GM12878 (cell line): ENCODE data around the gene RAB34. TPM values are rescaled to one million over a fixed set of nuclear protein-coding genes. Genes with fewer than 3 reads are reported as not detected.

Experiments
- BRCA1 ChIP-seq: IDR thresholded peaks from 2 replicates; pipeline ENCODE4 v1.6.1; 2011; ENCODE audit warnings: low read depth, low read length, improper control_type of control experiment
- EED ChIP-seq: sonication (generic); IDR thresholded peaks from 2 replicates; pipeline ENCODE4 v1.6.1; 2016; ENCODE audit warnings: antibody characterized with exemption, low read depth
- EGR1 ChIP-seq, 2 experiments: IDR thresholded peaks; 1 replicate in 1 of 2; 2 replicates in 1 of 2; pipeline ENCODE4 v1.6.1; 2011 to 2012; ENCODE audit warnings: low read depth in 2 of 2, low read length in 2 of 2, borderline replicate concordance in 1 of 2, mild to moderate bottlenecking in 1 of 2, moderate library complexity in 1 of 2
- HDAC6 ChIP-seq: fragments of 200-600 bp; sonication (generic); IDR thresholded peaks from one replicate; pipeline ENCODE4 v1.8.0; 2017; ENCODE audit warnings: antibody characterized with exemption; ENCODE audit not compliant: unreplicated experiment
- IKZF1 ChIP-seq: fragments of 450-650 bp; conservative IDR thresholded peaks from 2 replicates; pipeline ENCODE4 v1.6.1; 2017; ENCODE audit warnings: antibody characterized with exemption, mild to moderate bottlenecking
- IKZF2 ChIP-seq, 2 experiments: fragments of 450-650 bp; IDR thresholded peaks; 2 replicates each; pipeline ENCODE4 v1.6.1; 2017; ENCODE audit warnings: mild to moderate bottlenecking in 2 of 2, moderate library complexity in 2 of 2
- IRF4 ChIP-seq: IDR thresholded peaks from 2 replicates; pipeline ENCODE4 v1.6.1; 2011; ENCODE audit warnings: low read depth, low read length
- KLF5 ChIP-seq: fragments of 450-650 bp; IDR thresholded peaks from 2 replicates; pipeline ENCODE4 v1.6.1; 2014; ENCODE audit warnings: mild to moderate bottlenecking; ENCODE audit not compliant: partially characterized antibody
- LARP7 ChIP-seq: fragments of 450-650 bp; IDR thresholded peaks from 2 replicates; pipeline ENCODE4 v1.6.1; 2017; ENCODE audit warnings: mild to moderate bottlenecking
- MEF2A ChIP-seq: IDR thresholded peaks from 2 replicates; pipeline ENCODE4 v1.6.1; 2011; ENCODE audit warnings: low read depth, mild to moderate bottlenecking, low read length, moderate library complexity; ENCODE audit not compliant: insufficient read depth
- MXI1 ChIP-seq: fragments of 150-350 bp; IDR thresholded peaks from 2 replicates; pipeline ENCODE4 v1.6.1; 2011; ENCODE audit warnings: low read depth, mild to moderate bottlenecking, inconsistent platforms, low read length, improper control_type of control experiment
- NFXL1 ChIP-seq: fragments of 450-650 bp; IDR thresholded peaks from 2 replicates; pipeline ENCODE4 v1.6.1; 2017; ENCODE audit warnings: antibody characterized with exemption, mild to moderate bottlenecking, borderline replicate concordance
- NR2C1 ChIP-seq: fragments of 450-650 bp; IDR thresholded peaks from 2 replicates; pipeline ENCODE4 v1.6.1; 2017; ENCODE audit warnings: antibody characterized with exemption, mild to moderate bottlenecking, moderate library complexity
- PML ChIP-seq: IDR thresholded peaks from 2 replicates; pipeline ENCODE4 v1.6.1; 2012; ENCODE audit warnings: low read length, inconsistent platforms
- POLR2A ChIP-seq: IDR thresholded peaks from 2 replicates; pipeline ENCODE4 v1.6.1; 2011; ENCODE audit warnings: low read depth, mild to moderate bottlenecking, low read length
- POLR2AphosphoS5 ChIP-seq: IDR thresholded peaks from 2 replicates; pipeline ENCODE4 v1.6.1; 2011; ENCODE audit warnings: mild to moderate bottlenecking, low read length, inconsistent platforms
- RUNX3 ChIP-seq: IDR thresholded peaks from 2 replicates; pipeline ENCODE4 v1.6.1; 2012; ENCODE audit warnings: low read length, inconsistent platforms
- SREBF1 ChIP-seq: IDR thresholded peaks from 2 replicates; pipeline ENCODE4 v1.6.1; 2012; ENCODE audit warnings: mild to moderate bottlenecking, low read length
- STAT3 ChIP-seq: IDR thresholded peaks from 2 replicates; pipeline ENCODE4 v1.6.1; 2011; ENCODE audit warnings: low read depth, low read length, improper control_type of control experiment
- SUPT20H ChIP-seq: IDR thresholded peaks from 2 replicates; pipeline ENCODE4 v1.6.1; 2011; ENCODE audit warnings: low read depth, mild to moderate bottlenecking, low read length, moderate library complexity, borderline replicate concordance; ENCODE audit not compliant: control insufficient read depth
- ZNF24 ChIP-seq: fragments of 450-650 bp; IDR thresholded peaks from 2 replicates; pipeline ENCODE4 v1.6.1; 2017; ENCODE audit warnings: antibody characterized with exemption, mild to moderate bottlenecking
- polyA plus RNA-seq, 11 experiments: library from polyadenylated mRNA; depleted of rRNA in 4 of 11; unstranded in 6 of 11; stranded (reverse) in 5 of 11; fragments of >200 nt; fragmentation: Nextera tagmentation in 4 of 11; fragmentation: Illumina TruSeq in 1 of 11; extraction: Ambion mirVana in 4 of 11; extraction: Trizol in 1 of 11; gene quantifications; 1 replicate in 1 of 11; 2 replicates in 10 of 11; pipeline versions ENCODE4 v1.2.1 to v1.2.3, GENCODE V29; 2011 to 2016; ENCODE audit warnings: inconsistent platforms in 2 of 11, missing spikeins in 2 of 11, low read depth in 1 of 11
- total RNA-seq, 4 experiments: library from RNA; depleted of rRNA in 3 of 4; stranded (reverse); fragments of >200 nt in 3 of 4; fragmentation: Illumina TruSeq in 1 of 4; extraction: Trizol in 1 of 4; gene quantifications; 2 replicates each; pipeline versions ENCODE4 v1.2.1 to v1.2.3, GENCODE V29; 2013 to 2021
- TF ChIP-seq, protein P1 (sequence below): fragments of 450-650 bp; IDR thresholded peaks from 2 replicates; pipeline ENCODE4 v1.6.1; 2016; ENCODE audit warnings: mild to moderate bottlenecking, moderate library complexity, borderline replicate concordance
- TF ChIP-seq, protein P2 (sequence below): IDR thresholded peaks from 2 replicates; pipeline ENCODE4 v1.6.1; 2011; ENCODE audit warnings: mild to moderate bottlenecking, low read depth, low read length, moderate library complexity; ENCODE audit not compliant: insufficient replicate concordance
- TF ChIP-seq, protein P3 (sequence below): fragments of 450-650 bp; IDR thresholded peaks from 2 replicates; pipeline ENCODE4 v1.6.1; 2018; ENCODE audit warnings: borderline replicate concordance, mild to moderate bottlenecking; ENCODE audit not compliant: partially characterized antibody

RAB34 gene
- total and polyA plus RNA-seq, 10 of the 15 experiments (the other 5 are each of a cell fraction or from before 2014, with no cell fraction given): 0.37 to 46.4 (median 32.8) TPM

DNA sequence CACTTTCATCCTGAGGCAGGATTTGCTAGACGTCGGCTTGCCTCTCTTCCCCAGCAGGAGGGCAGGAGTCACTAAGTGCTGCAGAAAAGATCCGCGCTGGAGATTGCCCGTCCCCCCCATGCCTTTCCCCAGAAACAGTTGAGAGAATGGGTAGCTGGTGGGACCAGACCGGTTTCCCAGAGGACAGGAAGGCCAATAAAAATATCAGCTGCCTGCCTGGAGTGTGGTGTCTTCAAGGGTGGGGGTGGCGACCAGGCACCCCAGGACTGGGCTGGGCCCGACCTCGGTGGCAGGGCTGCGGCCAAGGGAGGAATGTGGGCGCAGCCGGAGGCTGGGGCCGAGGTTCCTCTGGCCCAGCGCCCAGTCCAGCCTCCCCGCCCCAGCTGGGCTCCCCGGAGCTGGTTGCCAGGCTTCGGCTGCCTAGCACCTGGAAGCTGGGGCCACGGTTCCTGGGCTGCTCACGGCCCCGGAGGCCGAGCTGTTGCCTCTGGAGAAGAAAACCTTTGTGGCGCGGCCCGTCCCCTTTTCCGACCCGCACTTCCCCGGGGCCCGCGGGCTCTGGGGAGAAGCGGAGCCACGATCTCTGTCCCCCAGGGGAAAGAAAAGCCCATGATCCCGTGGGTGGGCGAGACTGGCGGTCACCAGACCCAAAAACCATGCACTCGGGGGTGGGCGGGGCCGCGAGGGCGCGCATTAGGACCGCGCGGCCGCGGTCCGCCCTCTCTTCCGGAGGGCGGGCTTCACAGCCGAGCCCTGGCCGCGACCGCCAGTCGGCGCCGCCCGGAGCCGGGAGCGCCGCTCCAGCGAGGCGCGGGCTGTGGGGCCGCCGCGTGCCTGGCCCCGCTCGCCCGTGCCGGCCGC lies 25.8 kb upstream of the RAB34 start, which contains the start of gene TRAF4 (continued):
- TF ChIP-seq, protein P1, sequence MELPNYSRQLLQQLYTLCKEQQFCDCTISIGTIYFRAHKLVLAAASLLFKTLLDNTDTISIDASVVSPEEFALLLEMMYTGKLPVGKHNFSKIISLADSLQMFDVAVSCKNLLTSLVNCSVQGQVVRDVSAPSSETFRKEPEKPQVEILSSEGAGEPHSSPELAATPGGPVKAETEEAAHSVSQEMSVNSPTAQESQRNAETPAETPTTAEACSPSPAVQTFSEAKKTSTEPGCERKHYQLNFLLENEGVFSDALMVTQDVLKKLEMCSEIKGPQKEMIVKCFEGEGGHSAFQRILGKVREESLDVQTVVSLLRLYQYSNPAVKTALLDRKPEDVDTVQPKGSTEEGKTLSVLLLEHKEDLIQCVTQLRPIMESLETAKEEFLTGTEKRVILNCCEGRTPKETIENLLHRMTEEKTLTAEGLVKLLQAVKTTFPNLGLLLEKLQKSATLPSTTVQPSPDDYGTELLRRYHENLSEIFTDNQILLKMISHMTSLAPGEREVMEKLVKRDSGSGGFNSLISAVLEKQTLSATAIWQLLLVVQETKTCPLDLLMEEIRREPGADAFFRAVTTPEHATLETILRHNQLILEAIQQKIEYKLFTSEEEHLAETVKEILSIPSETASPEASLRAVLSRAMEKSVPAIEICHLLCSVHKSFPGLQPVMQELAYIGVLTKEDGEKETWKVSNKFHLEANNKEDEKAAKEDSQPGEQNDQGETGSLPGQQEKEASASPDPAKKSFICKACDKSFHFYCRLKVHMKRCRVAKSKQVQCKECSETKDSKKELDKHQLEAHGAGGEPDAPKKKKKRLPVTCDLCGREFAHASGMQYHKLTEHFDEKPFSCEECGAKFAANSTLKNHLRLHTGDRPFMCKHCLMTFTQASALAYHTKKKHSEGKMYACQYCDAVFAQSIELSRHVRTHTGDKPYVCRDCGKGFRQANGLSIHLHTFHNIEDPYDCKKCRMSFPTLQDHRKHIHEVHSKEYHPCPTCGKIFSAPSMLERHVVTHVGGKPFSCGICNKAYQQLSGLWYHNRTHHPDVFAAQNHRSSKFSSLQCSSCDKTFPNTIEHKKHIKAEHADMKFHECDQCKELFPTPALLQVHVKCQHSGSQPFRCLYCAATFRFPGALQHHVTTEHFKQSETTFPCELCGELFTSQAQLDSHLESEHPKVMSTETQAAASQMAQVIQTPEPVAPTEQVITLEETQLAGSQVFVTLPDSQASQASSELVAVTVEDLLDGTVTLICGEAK: no peak; the same call in 1 of the 2 replicates
- TF ChIP-seq MXI1: peak; percentile 77; the same call in 1 of the 2 replicates
- peak; percentile 86; the same call in 1 of the 2 replicates for TF ChIP-seq POLR2AphosphoS5
- peak; percentile 57 for TF ChIP-seq LARP7
- no peak for TF ChIP-seq STAT3
- no peak for TF ChIP-seq PML
- TF ChIP-seq EGR1 (IDR thresholded peaks at IDR 0.05; ENCODE audit: borderline replicate concordance in 1 of 2, low read depth in 2 of 2, low read length in 2 of 2): peak in 1 of 2 experiments; percentile 90; a peak in 2 of 3 replicates
- no peak for TF ChIP-seq HDAC6
- TF ChIP-seq IKZF2 (IDR thresholded peaks at IDR 0.05): peak; percentile 79 to 81
- TF ChIP-seq KLF5: no peak
- TF ChIP-seq IKZF1: peak; percentile 95
- no peak for TF ChIP-seq RUNX3
- TF ChIP-seq SREBF1: no peak
- TF ChIP-seq, protein P2, sequence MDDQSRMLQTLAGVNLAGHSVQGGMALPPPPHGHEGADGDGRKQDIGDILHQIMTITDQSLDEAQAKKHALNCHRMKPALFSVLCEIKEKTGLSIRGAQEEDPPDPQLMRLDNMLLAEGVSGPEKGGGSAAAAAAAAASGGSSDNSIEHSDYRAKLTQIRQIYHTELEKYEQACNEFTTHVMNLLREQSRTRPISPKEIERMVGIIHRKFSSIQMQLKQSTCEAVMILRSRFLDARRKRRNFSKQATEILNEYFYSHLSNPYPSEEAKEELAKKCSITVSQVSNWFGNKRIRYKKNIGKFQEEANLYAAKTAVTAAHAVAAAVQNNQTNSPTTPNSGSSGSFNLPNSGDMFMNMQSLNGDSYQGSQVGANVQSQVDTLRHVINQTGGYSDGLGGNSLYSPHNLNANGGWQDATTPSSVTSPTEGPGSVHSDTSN: no peak
- TF ChIP-seq NR2C1: peak; percentile 63
- TF ChIP-seq BRCA1: no peak
- TF ChIP-seq POLR2A: peak; percentile 97
- no peak for TF ChIP-seq SUPT20H
- no peak for TF ChIP-seq IRF4
- TF ChIP-seq ZNF24: peak; percentile 47; the same call in 1 of the 2 replicates
- TF ChIP-seq NFXL1: 0 out of 2 replicates have a peak, but pooled peaks have one; percentile 54
- TF ChIP-seq, protein P3, sequence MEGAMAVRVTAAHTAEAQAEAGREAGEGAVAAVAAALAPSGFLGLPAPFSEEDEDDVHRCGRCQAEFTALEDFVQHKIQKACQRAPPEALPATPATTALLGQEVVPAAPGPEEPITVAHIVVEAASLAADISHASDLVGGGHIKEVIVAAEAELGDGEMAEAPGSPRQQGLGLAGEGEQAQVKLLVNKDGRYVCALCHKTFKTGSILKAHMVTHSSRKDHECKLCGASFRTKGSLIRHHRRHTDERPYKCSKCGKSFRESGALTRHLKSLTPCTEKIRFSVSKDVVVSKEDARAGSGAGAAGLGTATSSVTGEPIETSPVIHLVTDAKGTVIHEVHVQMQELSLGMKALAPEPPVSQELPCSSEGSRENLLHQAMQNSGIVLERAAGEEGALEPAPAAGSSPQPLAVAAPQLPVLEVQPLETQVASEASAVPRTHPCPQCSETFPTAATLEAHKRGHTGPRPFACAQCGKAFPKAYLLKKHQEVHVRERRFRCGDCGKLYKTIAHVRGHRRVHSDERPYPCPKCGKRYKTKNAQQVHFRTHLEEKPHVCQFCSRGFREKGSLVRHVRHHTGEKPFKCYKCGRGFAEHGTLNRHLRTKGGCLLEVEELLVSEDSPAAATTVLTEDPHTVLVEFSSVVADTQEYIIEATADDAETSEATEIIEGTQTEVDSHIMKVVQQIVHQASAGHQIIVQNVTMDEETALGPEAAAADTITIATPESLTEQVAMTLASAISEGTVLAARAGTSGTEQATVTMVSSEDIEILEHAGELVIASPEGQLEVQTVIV: peak; percentile 27
- TF ChIP-seq MEF2A: peak; percentile 68
- peak; percentile 45; the same call in 1 of the 2 replicates for TF ChIP-seq EED
